T1000 (cell line): Measurements from ENCODE around the gene MSN.
"Not testable (repeated sequence)": the region's sequence is repeated elsewhere in the genome, so short reads cannot be mapped to it uniquely, and the experiment has no call there.

Experiments used
- DNase-seq: peaks from one replicate; lab custom pipeline; 2025; ENCODE audit warnings: mixed read lengths; lab: John Stamatoyannopoulos, UW

The MSN gene

DNA sequence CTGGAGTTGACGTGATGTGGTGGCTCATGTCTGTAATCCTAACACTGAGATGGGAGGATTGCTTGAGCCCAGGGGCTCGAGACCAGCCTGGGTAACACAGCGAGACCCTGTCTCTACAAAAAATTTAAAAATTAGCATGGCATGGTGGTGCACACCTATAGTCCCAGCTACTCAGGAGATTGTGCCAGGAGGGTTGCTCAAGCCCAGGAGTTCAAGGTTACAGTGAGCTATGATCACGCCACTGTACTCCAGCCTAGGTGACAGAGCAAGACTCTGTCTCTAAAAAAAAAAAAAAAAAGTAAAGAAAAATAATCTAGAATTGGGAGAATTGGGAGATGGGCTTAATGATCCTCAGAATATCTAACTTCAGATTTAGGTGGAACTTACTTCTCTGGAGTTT is 51.1 kb downstream of the MSN start:
- DNase-seq, result no peak

DNA sequence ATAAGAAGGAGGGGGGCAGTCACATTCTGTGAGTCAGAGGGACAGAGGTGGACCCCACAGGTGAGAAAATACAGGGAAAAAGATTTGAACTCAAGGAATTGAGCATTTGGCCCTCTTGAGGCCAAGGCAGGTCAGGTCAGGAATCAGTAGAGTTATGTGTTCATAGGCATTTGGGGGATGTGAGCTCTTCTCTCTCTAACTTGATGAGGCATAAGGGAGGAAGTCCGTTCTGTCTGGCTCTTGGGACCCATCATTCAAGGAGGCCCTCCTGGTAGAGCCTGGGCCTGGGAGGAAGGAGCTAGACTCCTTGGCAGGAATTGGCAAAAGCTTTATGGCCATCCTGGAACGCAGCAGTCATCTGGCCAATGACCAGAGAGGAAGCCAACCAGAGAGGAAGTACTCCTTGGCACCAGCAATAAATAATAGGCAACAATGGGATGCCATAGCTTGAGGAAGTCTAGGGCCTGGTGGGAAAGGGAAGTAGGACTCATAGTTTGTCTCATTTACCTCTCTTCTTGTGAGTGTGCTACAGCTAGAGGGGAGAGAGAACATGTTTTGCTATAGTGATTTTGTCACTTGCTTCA is 53.0 kb downstream of the MSN start:
- no peak for DNase-seq

GRCh38 chrX:65723706-65724105 is 56.3 kb downstream of the MSN start:
- DNase-seq, result no peak

DNA sequence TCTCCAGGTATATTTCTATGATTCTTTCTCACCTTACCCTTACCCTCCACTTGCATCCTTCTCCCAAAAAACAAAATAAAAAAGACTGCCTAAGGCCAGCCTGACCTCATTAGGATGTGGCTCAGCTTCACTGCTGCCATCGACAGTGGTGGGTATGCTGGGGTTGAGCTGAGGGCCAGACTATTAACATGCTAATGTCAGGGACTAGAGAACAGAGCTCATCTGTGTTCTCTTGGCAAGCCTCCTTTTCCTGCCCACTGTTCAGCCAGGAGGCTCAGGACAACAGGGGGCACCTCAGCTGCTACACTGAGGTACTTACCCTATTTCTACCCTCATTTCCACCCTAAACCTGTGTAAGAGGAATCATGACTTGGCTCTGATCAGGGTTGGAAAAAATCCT is 59.3 kb downstream of the MSN start:
- no peak for DNase-seq

- DNase-seq, result no peak
These were observed 64.3 kb downstream of the MSN start for GRCh38 chrX:65731684-65732289.

- DNase-seq, result no peak
These were observed 73.5 kb downstream of the MSN start for GRCh38 chrX:65740909-65741308.

DNA sequence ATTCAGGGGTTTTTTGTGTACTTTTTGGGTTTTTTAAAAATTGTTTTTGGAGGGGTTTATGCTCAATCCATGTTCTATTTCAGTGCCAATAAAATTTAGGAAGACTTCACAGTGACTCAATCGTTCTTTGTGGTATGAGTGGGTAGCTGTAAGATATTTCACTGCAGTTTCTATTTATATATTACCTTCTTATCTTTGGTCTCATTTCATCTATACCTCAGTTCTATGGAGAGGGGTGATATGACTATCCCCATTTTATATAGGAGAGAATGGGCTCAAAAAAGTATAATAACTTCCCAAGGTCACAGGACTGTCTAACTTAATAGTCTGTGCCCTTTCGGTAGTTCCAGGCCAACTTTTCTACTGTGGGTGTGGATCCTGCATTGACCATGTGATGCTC is 74.4 kb downstream of the MSN start:
- no peak for DNase-seq

DNA sequence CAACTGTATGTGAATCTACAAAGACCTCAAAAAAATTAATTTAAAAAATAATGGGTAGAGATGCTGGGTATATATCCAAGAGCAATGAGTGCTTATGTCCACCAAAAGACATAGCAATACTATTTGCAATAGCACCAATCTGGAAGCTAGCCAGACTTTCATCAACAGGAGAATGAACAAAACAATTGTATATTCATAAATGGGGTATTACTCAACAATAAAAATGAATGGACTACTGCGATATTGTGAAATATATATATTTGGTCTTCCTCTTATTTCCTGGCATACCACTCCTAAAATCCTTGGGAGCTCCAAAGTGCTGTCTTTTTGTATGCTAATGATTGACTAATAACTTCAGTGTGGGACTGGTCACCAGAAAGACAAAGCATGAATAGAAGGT is 77.5 kb downstream of the MSN start:
- DNase-seq, result no peak

DNA sequence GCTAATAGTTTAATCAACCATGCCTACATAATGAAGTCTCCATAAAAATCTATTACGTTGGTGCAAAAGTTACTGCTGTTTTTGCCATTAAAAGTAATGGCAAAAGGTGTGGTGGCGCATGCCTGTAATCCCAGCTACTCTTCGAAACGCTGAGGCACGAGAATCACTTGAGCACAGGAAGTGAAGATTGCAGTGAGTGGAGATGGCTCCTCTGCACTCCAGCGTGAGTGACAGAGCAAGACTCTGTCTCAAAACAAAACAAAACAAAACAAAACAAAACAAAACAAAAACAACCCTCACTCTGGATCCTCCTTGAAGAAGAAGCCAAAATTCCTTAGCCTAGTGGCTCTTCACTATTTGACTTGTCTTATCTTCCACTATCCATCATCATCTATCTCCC is 78.0 kb downstream of the MSN start:
- no peak for DNase-seq

GRCh38 chrX:65745992-65746391 is 78.5 kb downstream of the MSN start:
- no peak for DNase-seq

DNA sequence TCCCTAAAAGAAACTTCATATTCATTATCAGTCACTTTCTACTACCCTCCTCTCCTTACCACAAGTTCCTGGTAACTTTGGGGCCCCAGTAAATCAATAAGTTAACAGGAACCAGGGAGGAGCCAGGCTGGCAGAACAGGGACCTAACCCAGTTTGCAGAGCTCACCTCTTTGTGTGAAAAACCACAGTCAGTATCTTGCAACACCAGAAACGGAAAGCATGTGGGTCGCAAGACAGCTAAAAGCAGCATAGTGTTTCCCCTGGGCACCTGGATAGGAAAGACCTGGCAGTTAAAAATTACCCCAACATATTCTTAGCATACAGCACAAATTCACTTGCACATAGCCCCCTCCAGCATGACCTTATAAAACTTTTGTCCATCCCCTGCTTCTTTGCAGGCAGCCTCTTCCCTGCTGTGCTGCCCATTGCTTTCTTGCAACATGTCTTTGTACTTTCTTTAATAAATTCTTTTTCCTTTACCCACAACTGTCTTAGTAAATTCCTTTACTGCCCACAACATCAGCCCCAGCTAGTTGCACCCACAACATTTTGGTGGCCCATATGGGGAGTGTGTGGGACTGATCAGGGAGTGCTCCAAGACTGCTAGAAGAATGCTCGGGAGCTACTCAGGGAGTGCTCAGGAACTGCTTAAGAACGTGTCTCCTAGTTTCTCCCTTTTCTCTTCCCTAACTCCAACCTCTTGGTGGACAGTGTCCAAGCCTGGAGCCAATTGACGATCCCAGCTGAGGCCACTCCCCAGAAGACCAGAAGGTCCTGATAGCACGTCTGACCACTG is 83.4 kb downstream of the MSN start:
- DNase-seq, result no peak

GRCh38 chrX:65751519-65751918 is 84.1 kb downstream of the MSN start:
- DNase-seq, result no peak

DNA sequence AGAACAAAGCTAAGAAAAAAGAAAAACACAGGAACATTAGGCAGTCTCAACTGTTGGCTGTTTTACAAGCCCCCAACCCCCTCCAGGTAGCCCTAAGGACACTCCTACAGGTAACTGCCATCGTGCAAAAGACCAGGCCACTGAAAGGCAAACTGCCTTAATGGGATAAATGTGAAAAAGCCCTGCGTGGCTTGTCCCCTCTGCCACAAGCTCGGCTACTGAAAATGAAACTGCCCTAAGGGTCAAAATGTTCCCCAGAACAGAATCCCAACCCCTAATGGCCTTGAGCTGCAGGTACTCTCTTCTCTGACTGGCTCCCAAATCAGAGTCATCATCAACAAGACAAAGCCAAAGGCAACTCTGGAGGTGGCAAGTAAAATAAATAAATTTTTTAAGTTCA is 84.8 kb downstream of the MSN start:
- DNase-seq, result no peak

DNA sequence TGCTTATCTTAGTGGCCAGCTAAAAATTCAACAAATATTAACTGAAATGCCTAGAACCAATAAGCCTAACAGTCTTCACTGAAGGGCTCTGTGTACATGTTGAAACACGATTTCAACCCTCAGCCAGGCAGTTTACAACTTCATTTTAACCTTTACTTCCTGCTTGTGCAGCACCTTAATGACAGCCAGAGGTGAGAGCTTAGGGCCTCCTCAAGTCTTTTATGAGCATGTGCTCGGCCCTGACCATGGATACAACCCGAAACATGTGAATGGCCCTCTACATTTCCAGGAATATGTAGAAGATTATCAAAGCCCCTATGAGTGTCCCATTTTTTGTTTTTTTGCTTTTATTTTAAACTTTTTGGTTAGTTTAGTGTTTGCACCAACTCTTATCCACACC is 88.3 kb downstream of the MSN start:
- DNase-seq, result no peak

GRCh38 chrX:65757943-65758342 is 90.5 kb downstream of the MSN start:
- no peak for DNase-seq

DNA sequence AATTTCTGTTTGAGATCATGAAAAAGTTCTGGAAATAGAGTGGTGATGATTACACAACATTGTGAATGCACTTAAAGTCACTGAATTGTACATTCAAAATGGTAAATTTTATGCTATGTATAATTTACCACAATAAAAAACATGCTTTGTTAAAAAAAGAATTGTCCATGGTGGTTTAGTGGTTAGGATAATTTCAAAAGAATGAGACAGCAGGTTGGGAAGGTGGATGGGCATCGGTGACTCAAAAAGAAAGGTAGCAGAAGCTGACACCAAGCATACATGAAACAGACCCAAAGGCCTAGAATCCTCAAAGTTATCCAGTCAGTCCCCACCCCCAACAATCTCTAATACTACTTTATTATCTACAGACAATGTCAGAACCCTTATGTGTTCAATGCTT is 91.1 kb downstream of the MSN start:
- DNase-seq, result no peak

DNA sequence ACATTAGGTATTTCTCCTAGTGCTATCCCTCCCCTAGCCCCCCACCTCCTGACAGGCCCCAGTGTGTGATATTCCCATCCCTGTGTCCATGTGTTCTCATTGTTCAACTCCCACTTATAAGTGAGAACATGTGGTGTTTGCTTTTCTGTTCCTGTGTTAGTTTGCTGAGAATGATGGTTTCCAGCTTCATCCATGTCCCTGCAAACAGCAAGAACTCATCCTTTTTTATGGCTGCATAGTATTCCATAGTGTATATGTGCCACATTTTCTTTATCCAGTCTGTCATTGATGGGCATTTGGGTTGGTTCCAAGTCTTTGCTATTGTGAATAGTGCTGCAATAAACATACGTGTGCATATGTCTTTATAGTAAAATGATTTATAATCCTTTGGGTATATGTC is 92.1 kb downstream of the MSN start:
- DNase-seq, result not testable (repeated sequence)

GRCh38 chrX:65769564-65770292 is 102.3 kb downstream of the MSN start:
- no peak for DNase-seq

DNA sequence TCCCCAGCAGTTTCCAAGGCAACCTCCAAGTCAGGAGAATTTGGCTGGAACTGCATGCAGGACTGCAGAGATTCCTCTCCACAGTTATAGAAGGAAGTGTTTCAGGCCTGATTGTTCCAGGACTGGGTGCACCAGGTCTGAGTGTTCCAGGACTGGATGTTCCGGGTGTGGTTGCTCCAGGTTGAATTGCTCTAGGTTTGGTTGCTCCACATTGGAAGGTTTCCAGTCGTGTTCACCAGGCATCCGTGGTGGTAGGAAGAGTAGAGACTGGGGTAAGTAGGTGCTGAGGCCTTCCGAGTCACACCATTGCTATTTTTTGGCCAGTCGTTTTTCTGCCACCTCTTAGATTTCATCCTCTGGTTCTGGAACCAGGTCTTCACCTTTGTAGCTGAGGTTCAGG is 105.4 kb downstream of the MSN start:
- no peak for DNase-seq

GRCh38 chrX:65781845-65782244 is 114.4 kb downstream of the MSN start:
- DNase-seq, result no peak

DNA sequence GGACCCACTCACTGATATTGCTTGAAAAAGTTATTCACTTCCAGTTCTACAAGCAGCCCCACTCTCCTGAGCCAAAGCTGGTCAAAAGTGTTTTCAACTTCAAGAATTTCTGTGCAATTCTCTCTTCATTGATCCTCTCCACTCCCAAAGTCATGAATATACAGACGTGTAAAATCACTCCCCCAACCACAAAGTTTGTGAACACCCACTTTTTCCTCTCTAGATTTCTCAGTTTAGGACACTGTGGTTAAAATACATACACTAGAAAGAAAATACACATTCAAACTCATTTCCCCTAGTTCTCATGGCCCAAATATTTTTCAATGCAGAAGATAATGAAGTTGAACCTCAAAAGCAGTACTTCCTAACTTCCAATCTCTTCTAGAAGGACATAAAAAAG is 116.3 kb downstream of the MSN start:
- no peak for DNase-seq
